Measurements from ENCODE around the gene UNC119B. TPM values are rescaled to one million over a fixed set of nuclear protein-coding genes. Genes with fewer than 3 reads are reported as not detected.

UNC119B gene
- total and polyA plus RNA-seq, 2 of the 4 experiments (the other 2 are of a cell fraction): 8.4 to 21.6 TPM

DNA sequence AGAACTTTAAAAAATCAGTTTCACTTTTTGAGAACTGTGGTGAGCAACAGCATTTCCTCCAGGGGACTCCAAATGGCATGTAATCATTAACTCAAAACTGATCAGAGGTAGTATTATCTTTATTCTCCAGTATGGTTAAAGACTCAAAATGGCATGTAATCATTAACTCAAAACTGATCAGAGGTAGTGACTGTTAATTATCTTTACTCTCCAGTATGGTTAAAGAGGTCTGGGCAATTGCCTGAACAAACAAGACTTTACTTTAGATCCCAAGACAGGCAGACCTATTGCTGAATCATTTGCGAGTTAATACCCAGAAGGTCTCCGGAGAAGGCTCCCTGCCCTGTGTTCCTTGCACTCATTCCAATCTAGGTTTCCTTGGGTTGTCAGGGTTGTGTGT, 8.8 kb downstream of the UNC119B start:
- intact Hi-C loops (cut with micrococcal nuclease) (no loop called here), dilution Hi-C loops (cut with HindIII; ENCODE audit: low sequenced_read_pairs, unreplicated experiment) (no loop called here), in situ Hi-C loops (cut with MboI; ENCODE audit: low sequenced_read_pairs) (no loop called here)
- Histone ChIP-seq H2AK5ac (ENCODE audit: low read depth, low read length) (no peak overlapping the region), H3K9ac (ENCODE audit: low read depth, low read length) (no peak overlapping the region), H3K4me2 (ENCODE audit: low read depth, low read length) (no peak overlapping the region), H2AK9ac (replicated peaks; ENCODE audit: low read depth, low read length, poor library complexity) (no peak overlapping the region), H3K27ac (ENCODE audit: insufficient read depth, low read length) (no peak overlapping the region), H3K14ac (replicated peaks; ENCODE audit: low read depth, low read length) (no peak overlapping the region), H2BK20ac (ENCODE audit: low read depth, low read length) (no peak overlapping the region), H2BK120ac (ENCODE audit: low read depth, low read length) (no peak overlapping the region), H3K4me1 (ENCODE audit: control insufficient read depth, insufficient read depth, low read length) (peaks cover 11% of the 10 kb centered on the region; the same call in 1 of the 2 replicates), H3K9me1 (ENCODE audit: insufficient read depth, low read length) (peaks cover 11% of the 10 kb centered on the region), H4K91ac (ENCODE audit: insufficient read depth, low read depth, low read length) (no peak overlapping the region), H3K36me3 (ENCODE audit: control insufficient read depth, insufficient read depth, low read length) (peaks cover 47% of the 10 kb centered on the region), H4K8ac (ENCODE audit: low read depth in 2 of 2, low read length in 2 of 2) (no peak overlapping the region), H2BK15ac (ENCODE audit: low read depth, low read length) (no peak overlapping the region), H3K79me1 (ENCODE audit: low read depth in 1 of 2, low read length in 2 of 2) (peaks cover 21 to 38% of the 10 kb centered on the region in 2 experiments; a peak in 3 of 4 replicates), H2AFZ (replicated peaks; ENCODE audit: low read length, poor library complexity) (no peak overlapping the region), H3K9me3 (ENCODE audit: control insufficient read depth, insufficient read depth, low read length) (no peaks in the 10 kb centered on the region), H4K5ac (ENCODE audit: low read depth, low read length) (no peak overlapping the region), H3K4ac (ENCODE audit: low read depth, low read length) (no peak overlapping the region), H3K56ac (ENCODE audit: extremely low read depth, insufficient read depth, low read length) (no peak overlapping the region), H3K23ac (ENCODE audit: low read depth, low read length) (no peak overlapping the region), H3K18ac (ENCODE audit: low read depth, low read length) (no peak overlapping the region), H2BK5ac (ENCODE audit: low read depth, low read length, poor library complexity, severe bottlenecking) (no peak overlapping the region), H3K4me3 (ENCODE audit: insufficient read depth, low read depth, low read length) (no peak overlapping the region), H3K27me3 (ENCODE audit: control insufficient read depth, insufficient read depth, low read length) (no peaks in the 10 kb centered on the region), H4K20me1 (ENCODE audit: insufficient read depth, low read length) (no peaks in the 10 kb centered on the region; the same call in 1 of the 2 replicates)
- ChIA-PET POLR2A (ENCODE audit: unreplicated experiment) (no interaction called here), CTCF (no interaction called here)
- no CpG with 5 or more reads among the region's 2 CpGs for WGBS, 2 experiments (ENCODE audit: extremely low coverage in 2 of 2, insufficient read length in 1 of 2)
- DNase-seq: no peak
- TF ChIP-seq RCOR1 (IDR thresholded peaks at IDR 0.05; ENCODE audit: insufficient replicate concordance, low read length) (no peak), MAFK (IDR thresholded peaks at IDR 0.05; ENCODE audit: low read depth, low read length) (no peak), CEBPB (IDR thresholded peaks at IDR 0.05; ENCODE audit: low read depth, low read length) (no peak), MXI1 (IDR thresholded peaks at IDR 0.05; ENCODE audit: borderline replicate concordance, low read depth, low read length) (no peak), RFX5 (IDR thresholded peaks at IDR 0.05; ENCODE audit: low read depth, low read length) (no peak), RAD21 (IDR thresholded peaks at IDR 0.05; ENCODE audit: low read length) (no peak), FOS (IDR thresholded peaks at IDR 0.05; ENCODE audit: low read depth, low read length) (no peak), NFE2L2 (IDR thresholded peaks at IDR 0.05; ENCODE audit: low read depth, low read length) (no peak), SMC3 (IDR thresholded peaks at IDR 0.05; ENCODE audit: low read depth, low read length) (no peak), POLR2A (IDR thresholded peaks at IDR 0.05; ENCODE audit: low read depth, low read length) (no peak), BHLHE40 (IDR thresholded peaks at IDR 0.05; ENCODE audit: low read depth, low read length) (no peak), MAZ (IDR thresholded peaks at IDR 0.05; ENCODE audit: borderline replicate concordance, low read depth, low read length) (no peak)
- TF ChIP-seq, protein P1, sequence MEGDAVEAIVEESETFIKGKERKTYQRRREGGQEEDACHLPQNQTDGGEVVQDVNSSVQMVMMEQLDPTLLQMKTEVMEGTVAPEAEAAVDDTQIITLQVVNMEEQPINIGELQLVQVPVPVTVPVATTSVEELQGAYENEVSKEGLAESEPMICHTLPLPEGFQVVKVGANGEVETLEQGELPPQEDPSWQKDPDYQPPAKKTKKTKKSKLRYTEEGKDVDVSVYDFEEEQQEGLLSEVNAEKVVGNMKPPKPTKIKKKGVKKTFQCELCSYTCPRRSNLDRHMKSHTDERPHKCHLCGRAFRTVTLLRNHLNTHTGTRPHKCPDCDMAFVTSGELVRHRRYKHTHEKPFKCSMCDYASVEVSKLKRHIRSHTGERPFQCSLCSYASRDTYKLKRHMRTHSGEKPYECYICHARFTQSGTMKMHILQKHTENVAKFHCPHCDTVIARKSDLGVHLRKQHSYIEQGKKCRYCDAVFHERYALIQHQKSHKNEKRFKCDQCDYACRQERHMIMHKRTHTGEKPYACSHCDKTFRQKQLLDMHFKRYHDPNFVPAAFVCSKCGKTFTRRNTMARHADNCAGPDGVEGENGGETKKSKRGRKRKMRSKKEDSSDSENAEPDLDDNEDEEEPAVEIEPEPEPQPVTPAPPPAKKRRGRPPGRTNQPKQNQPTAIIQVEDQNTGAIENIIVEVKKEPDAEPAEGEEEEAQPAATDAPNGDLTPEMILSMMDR (conservative IDR thresholded peaks at IDR 0.05; ENCODE audit: low read depth, low read length): no peak
- TF ChIP-seq, protein P2, sequence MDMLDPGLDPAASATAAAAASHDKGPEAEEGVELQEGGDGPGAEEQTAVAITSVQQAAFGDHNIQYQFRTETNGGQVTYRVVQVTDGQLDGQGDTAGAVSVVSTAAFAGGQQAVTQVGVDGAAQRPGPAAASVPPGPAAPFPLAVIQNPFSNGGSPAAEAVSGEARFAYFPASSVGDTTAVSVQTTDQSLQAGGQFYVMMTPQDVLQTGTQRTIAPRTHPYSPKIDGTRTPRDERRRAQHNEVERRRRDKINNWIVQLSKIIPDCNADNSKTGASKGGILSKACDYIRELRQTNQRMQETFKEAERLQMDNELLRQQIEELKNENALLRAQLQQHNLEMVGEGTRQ (IDR thresholded peaks at IDR 0.05; ENCODE audit: low read depth, low read length): no peak
- TF ChIP-seq, protein P3, sequence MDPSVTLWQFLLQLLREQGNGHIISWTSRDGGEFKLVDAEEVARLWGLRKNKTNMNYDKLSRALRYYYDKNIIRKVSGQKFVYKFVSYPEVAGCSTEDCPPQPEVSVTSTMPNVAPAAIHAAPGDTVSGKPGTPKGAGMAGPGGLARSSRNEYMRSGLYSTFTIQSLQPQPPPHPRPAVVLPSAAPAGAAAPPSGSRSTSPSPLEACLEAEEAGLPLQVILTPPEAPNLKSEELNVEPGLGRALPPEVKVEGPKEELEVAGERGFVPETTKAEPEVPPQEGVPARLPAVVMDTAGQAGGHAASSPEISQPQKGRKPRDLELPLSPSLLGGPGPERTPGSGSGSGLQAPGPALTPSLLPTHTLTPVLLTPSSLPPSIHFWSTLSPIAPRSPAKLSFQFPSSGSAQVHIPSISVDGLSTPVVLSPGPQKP (IDR thresholded peaks at IDR 0.05; ENCODE audit: borderline replicate concordance, low read depth, low read length): no peak
- no peak for ATAC-seq (ENCODE audit: low read depth)
- no TSS peak for BruUV-seq (replicated peaks)

Data from IMR-90 (cell line).